Measurements from ENCODE around the gene ARPC1A. TPM values are rescaled to one million over a fixed set of nuclear protein-coding genes. Genes with fewer than 3 reads are reported as not detected.
A peak's percentile ranks its signal among the peaks of the same experiment; 100 is the strongest.

ARPC1A gene
- polyA plus RNA-seq, 1 donor from 2014 or later, result 154 TPM

GRCh38 chr7:99408379-99409191, 82.9 kb downstream of the ARPC1A start, which contains the start of the genes BUD31 and PDAP1 (continued):
- TF ChIP-seq, protein P1, sequence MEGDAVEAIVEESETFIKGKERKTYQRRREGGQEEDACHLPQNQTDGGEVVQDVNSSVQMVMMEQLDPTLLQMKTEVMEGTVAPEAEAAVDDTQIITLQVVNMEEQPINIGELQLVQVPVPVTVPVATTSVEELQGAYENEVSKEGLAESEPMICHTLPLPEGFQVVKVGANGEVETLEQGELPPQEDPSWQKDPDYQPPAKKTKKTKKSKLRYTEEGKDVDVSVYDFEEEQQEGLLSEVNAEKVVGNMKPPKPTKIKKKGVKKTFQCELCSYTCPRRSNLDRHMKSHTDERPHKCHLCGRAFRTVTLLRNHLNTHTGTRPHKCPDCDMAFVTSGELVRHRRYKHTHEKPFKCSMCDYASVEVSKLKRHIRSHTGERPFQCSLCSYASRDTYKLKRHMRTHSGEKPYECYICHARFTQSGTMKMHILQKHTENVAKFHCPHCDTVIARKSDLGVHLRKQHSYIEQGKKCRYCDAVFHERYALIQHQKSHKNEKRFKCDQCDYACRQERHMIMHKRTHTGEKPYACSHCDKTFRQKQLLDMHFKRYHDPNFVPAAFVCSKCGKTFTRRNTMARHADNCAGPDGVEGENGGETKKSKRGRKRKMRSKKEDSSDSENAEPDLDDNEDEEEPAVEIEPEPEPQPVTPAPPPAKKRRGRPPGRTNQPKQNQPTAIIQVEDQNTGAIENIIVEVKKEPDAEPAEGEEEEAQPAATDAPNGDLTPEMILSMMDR (IDR thresholded peaks at IDR 0.05; ENCODE audit: poor library complexity, severe bottlenecking), result peak; percentile 65
- TF ChIP-seq MXI1 (conservative IDR thresholded peaks at IDR 0.05; ENCODE audit: poor library complexity, severe bottlenecking), result peak; percentile 97

GRCh38 chr7:99409192-99409572, 83.5 kb downstream of the ARPC1A start:
- Histone ChIP-seq H3K4me3 (ENCODE audit: low read length) (peak overlapping the region; percentile 93), H3K4me2 (ENCODE audit: low read length) (peak overlapping the region; percentile 88), H4K20me1 (ENCODE audit: insufficient read depth) (no peaks in the 10 kb centered on the region), H3K36me3 (ENCODE audit: insufficient read depth, low read length) (no peaks in the 10 kb centered on the region), H3K9me2 (ENCODE audit: insufficient read depth, low read length) (no peaks in the 10 kb centered on the region), H3K79me2 (replicated peaks; ENCODE audit: insufficient read depth, low read length) (peaks cover 56% of the 10 kb centered on the region), H2AFZ (ENCODE audit: low read depth, low read length) (peak overlapping the region; percentile 48), H3K9ac (ENCODE audit: low read length) (peak overlapping the region; percentile 94), H3K9me3 (ENCODE audit: low read length) (no peaks in the 10 kb centered on the region), H3K27me3 (ENCODE audit: insufficient read depth, low read depth, low read length) (no peaks in the 10 kb centered on the region), H3K27ac (ENCODE audit: low read length) (peak overlapping the region; percentile 97), H3F3A (ENCODE audit: insufficient read depth, low read length, poor library complexity, severe bottlenecking) (peaks cover 3% of the 10 kb centered on the region)
- TF ChIP-seq RAD21 (conservative IDR thresholded peaks at IDR 0.05) (no peak), SMC3 (conservative IDR thresholded peaks at IDR 0.05; ENCODE audit: poor library complexity) (no peak), MXI1 (conservative IDR thresholded peaks at IDR 0.05; ENCODE audit: poor library complexity, severe bottlenecking) (no peak), EZH2 (IDR thresholded peaks at IDR 0.05; ENCODE audit: borderline replicate concordance, insufficient read depth, low read length, poor library complexity, severe bottlenecking) (no peak), EP300 (conservative IDR thresholded peaks at IDR 0.05; ENCODE audit: poor library complexity, severe bottlenecking) (no peak), POLR2AphosphoS5 (IDR thresholded peaks at IDR 0.05) (no peak), REST (IDR thresholded peaks at IDR 0.05; ENCODE audit: borderline replicate concordance) (no peak), TAF1 (IDR thresholded peaks at IDR 0.05; ENCODE audit: low read depth) (no peak)
- TF ChIP-seq, protein P1 (IDR thresholded peaks at IDR 0.05; ENCODE audit: poor library complexity, severe bottlenecking), result no peak

All from neural cell (in vitro differentiated cells).